GM10248 (cell line): ENCODE results near the gene LAMA4.

ENCODE experiments used
- CTCF ChIA-PET: fragments of 300-600 bp; sonication (Branson Sonifier 250); formaldehyde crosslinking; extraction: SDS; loops from one replicate; lab custom pipeline; 2021; ENCODE audit warnings: antibody characterized with exemption; lab: Yijun Ruan, JAX
- POLR2A ChIA-PET: fragments of 350-650 bp; sonication (Branson Sonifier 250); formaldehyde crosslinking; extraction: SDS; loops from one replicate; lab custom pipeline; 2020; ENCODE audit warnings: antibody characterized with exemption; lab: Yijun Ruan, JAX
- DNase-seq: peaks from one replicate; pipeline ENCODE4 v3.0.0; 2012; ENCODE audit errors: extremely low spot score
- CTCF ChIP-seq: IDR thresholded peaks from 2 replicates; pipeline ENCODE4 v1.5.1; 2012; ENCODE audit warnings: mild to moderate bottlenecking, low read depth; ENCODE audit errors: extremely low read depth, missing control alignments, control extremely low read depth

The LAMA4 gene

DNA sequence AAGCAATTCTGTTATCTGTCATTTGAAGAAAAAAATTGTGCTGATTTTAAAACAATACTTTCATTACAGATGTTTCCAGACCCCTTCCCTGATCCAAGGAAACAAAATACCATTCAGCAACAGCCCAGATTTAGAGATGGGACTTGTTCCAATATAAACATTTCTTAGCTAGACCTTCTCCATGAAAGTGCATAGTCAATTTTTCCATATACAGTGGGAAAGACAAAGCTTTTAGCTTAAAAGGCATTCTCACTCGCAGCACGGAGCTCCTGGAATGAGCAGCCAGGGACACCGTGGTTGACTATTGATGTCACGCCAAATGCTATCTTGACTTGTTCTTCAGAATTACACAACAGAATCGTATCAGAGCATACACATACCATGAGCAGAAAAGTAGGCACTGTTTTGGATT lies 21.5 kb downstream of the LAMA4 start:
- DNase-seq = no peak
- ChIA-PET POLR2A (no interaction called here), CTCF (interaction anchor here (1.1 to 1.4 kb wide), 2 partner anchors 10 to 20 kb away, joined by 3 to 4 read pairs; no protein-coding TSS in a partner anchor)
- no peak for TF ChIP-seq CTCF

GRCh38 chr6:112231594-112232060 lies 22.7 kb downstream of the LAMA4 start:
- POLR2A ChIA-PET = no interaction called here
- DNase-seq = no peak
- CTCF ChIA-PET = interaction anchor here (1.1 kb wide), 1 partner anchor 10 kb away, joined by 3 read pairs; no protein-coding TSS in a partner anchor
- TF ChIP-seq CTCF = no peak

GRCh38 chr6:112231164-112231563 lies 23.2 kb downstream of the LAMA4 start:
- ChIA-PET POLR2A (no interaction called here), CTCF (no interaction called here)

GRCh38 chr6:112228480-112229332 lies 25.7 kb downstream of the LAMA4 start:
- ChIA-PET CTCF (interaction anchor here (0.9 to 2.2 kb wide), 6 partner anchors 12 to 56 kb away, joined by 3 to 6 read pairs (median 4); no protein-coding TSS in a partner anchor), POLR2A (no interaction called here)
- DNase-seq = no peak
- TF ChIP-seq CTCF = no peak

More at GRCh38 chr6:112231164-112231563, 23.2 kb downstream of the LAMA4 start:
- DNase-seq = no peak
- TF ChIP-seq CTCF = no peak

- ChIA-PET CTCF (interaction anchor here (1.4 to 2.2 kb wide), 4 partner anchors 13 to 48 kb away, joined by 3 to 6 read pairs (median 5); no protein-coding TSS in a partner anchor), POLR2A (no interaction called here)
- DNase-seq = no peak
- no peak for TF ChIP-seq CTCF
Measured at GRCh38 chr6:112227992-112228391, 26.4 kb downstream of the LAMA4 start.

GRCh38 chr6:112227411-112227810 lies 27.0 kb downstream of the LAMA4 start:
- CTCF ChIA-PET = interaction anchor here (1.4 to 2.2 kb wide), 2 partner anchors 14 to 18 kb away, joined by 3 to 6 read pairs; no protein-coding TSS in a partner anchor
- POLR2A ChIA-PET = no interaction called here
- no peak for TF ChIP-seq CTCF
- DNase-seq = no peak
